GM19468 (cell line): ENCODE measurements around the gene ANKRD22.

Source experiments
- ATAC-seq: cut with Tn5 transposase; IDR thresholded peaks from one replicate; pipeline ENCODE4 v1.9.1; 2021; ENCODE audit warnings: mild to moderate bottlenecking, moderate library complexity, moderate number of reproducible peaks; ENCODE audit not compliant: unreplicated experiment; ENCODE audit errors: extremely low read depth

ANKRD22 gene

DNA sequence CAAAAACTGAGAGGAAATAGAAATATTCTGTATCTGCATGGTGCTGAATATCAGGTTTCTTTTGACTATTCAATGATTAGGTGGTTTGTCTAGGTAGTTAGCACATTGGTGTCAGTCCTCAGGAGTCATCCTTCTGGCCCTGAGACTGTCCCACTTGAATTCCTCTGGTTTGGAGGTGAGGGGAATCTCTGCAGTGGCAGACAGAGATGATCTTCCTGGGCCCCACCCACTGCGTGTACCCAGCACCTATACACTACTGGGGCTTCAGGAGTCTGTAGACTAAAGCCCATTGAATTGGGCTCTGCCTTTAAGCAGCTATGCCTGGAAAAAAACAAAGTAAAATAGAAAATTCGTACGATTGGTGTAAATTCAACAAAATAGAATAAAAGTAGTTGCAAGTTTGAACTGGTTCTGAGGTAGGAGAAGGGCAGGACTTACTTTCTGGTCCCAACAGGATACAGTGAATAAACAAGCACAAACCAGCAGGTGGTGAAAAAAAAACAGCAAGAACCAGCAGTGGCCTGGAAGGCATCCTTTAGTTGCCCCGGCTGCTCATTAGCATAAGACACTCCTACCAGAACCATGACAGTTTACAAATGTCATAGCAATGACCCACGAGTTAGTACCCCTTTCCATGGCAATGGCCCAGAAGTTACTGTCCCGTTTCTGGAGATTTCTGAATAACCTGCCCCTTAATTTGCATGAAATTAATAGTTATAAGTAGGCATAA is 47.4 kb downstream of the ANKRD22 start:
- ATAC-seq, result no peak

GRCh38 chr10:88803641-88804040 is 48.0 kb downstream of the ANKRD22 start:
- no peak for ATAC-seq

GRCh38 chr10:88802523-88803285 is 48.9 kb downstream of the ANKRD22 start, which contains the start of gene LIPM:
Gene LIPM, plus strand, starts transcription at chr10:88802730. Its CDS starts 167 bp downstream, at chr10:88802897.
- ATAC-seq, result no peak

DNA sequence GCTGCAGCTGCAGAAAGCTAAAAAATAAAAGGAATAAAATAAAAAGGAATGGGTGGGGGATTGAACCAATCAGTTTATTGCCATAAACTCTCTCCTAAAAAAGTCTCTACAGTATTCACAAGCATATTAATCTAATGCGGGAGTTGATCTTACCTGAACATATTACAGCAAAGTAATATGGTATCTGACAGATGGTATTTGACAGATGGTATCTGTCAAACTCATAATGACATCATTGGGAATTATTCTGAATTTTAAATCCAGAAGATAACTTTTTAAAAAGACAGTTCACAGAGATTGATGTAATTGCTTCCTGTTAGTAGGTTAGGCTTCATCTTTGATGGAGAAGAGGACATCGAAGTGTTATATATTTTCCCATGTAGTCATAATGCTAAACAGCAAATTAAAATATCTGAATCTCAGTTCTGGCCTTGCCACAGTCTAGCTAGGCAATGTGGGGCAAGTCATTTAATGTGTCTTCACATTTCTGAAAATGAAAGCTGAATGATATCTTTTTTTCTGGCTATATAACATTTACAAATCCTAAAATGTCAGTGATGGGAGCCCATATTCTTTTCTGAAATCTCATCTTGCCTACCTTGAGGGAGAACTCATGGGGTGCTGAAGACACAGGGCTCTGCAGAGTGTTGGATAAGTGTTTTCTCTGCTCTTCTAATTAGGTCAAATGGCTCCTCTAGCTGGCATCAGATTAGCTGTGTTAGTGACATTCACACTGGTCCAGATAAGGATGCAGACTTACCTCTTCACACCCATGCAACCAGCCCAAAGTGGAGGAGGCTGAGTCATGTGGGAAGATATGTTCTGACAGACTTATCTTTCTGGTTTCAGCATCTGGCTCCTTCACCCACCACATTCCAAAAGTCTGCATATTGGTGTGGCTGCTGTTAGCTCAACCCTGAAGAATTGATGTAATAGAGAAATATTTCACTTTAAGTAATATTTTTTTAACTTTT is 51.2 kb downstream of the ANKRD22 start:
- no peak for ATAC-seq

- no peak for ATAC-seq
These were observed 56.9 kb downstream of the ANKRD22 start for GRCh38 chr10:88794731-88795130.

DNA sequence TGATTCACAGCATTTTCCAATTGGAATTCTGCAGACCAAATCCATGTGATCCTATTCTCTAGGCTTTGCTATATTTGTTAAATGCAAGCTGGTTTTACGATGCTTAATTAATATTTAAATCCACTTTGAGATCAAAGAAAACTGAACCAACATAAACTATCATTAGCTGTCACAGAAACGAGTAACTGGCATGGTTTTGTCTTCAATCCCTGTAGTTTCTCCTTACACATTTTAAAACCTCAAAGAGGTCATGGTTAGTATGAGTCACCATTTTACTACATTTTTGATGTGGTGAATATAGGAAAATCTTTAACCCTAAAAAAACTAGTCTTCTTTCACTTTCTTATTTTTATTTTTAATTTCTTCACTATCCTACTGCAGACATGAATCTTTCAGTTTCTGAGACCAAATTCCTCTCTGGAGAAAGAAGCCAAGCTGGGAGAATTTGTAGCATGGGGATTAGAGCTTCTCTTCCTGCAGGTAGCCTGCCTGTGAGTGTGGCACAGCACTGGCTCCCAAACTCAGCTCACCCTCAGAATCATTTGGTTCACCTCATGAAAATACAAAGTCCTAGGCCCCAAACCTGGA is 57.8 kb downstream of the ANKRD22 start:
- no peak for ATAC-seq

DNA sequence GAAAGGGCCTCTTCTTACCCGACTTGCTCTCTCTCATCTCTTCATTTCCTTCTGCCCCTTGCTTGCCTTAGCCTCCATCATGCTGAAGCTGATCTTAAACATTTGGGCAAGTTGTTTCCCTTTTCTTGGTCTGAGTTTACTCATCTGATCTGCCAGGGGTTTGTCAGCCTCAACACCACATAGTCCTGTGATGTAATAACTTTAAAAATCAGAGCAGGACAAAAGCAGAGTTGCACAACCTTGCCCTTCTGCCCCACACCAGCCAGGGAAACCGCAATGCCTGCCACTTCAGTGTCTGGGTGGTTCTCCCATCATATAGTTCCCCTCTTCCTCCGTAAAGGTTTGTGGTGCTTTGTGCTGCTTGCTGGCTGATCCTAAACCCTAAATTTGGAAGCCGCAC is 59.0 kb downstream of the ANKRD22 start:
- no peak for ATAC-seq

GRCh38 chr10:88791924-88792323 is 59.7 kb downstream of the ANKRD22 start:
- no peak for ATAC-seq

GRCh38 chr10:88788924-88789323 is 62.7 kb downstream of the ANKRD22 start:
- ATAC-seq, result no peak

DNA sequence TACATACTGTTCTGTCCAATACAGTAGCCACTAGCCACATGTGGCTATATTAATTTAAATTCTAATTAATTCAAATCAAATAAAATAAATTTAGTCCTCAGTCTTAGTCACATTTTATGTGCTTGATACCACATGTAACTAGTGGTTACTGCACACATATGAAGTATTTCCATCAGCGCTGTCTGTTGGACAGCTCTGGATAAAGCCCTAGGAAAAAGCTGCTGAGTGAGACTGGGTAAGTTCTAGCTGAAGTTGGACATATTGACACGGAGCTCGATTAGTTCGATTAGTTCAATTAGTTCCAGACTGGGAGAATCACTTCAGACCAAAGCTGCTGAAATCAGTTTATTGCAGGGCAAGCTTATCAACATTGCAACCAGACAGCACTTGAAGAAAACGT is 64.2 kb downstream of the ANKRD22 start:
- no peak for ATAC-seq

GRCh38 chr10:88786032-88786770 is 65.4 kb downstream of the ANKRD22 start:
- no peak for ATAC-seq

DNA sequence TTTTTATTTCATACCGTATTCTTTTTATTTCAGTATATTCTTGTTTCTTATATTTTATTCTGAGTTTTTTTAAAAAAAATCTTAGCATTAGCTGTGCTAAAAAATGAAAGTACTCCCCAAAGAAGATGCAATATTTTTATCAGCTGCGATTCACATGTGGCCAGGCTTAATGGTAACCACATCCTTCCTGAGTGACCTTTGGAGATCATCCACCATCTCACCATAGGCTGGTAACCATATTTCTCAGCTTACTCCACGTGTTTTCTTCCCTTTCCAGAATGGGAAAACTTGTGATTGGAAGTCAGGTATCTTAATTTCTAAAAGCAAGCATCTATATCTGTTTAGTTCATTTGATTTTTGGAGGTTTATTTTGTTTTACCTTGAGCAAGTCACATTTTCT is 67.9 kb downstream of the ANKRD22 start:
- no peak for ATAC-seq

DNA sequence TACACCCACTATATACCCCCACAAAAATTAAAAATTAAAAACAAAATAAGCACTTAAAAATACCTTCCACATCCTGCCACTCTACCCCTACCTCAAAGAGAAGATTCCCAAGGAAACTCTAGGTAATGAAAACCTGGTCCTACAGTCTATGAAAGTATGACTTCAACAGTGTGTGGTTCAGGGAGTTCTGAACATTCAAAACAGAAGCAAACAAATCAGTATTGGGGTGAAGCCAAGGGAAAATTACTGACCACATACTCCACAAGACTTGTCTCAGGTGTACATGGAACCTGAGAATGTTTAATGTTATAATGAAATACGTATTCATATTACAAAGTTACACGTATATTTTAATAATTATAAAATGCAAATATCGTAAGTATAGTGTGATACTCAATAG is 69.4 kb downstream of the ANKRD22 start:
- ATAC-seq, result no peak

GRCh38 chr10:88781206-88781605 is 70.4 kb downstream of the ANKRD22 start:
- no peak for ATAC-seq
